DND-41 (cell line): ENCODE data around the gene MIB1.

ENCODE experiments used
- ATAC-seq: fragments of 200-7000 bp; cut with Tn5 transposase; 3 replicates; pipeline ENCODE4 v1.9.1; 2021; ENCODE audit warnings: low read depth; ENCODE audit not compliant: insufficient read depth
- DNase-seq: peaks from one replicate; pipeline ENCODE4 v3.0.0-alpha.2; 2020
- H2AFZ ChIP-seq: 2 replicates; pipeline ENCODE4 v1.6.0; 2012; ENCODE audit warnings: low read depth, low read length
- H3K27ac ChIP-seq: 2 replicates; pipeline ENCODE4 v1.5.1; 2012; ENCODE audit warnings: low read length, inconsistent platforms
- H3K27me3 ChIP-seq: fragments of 200-600 bp; sonication (generic); 2 replicates; pipeline ENCODE4 v1.6.0; 2012; ENCODE audit warnings: low read length, mild to moderate bottlenecking, inconsistent platforms; ENCODE audit not compliant: insufficient read depth, poor library complexity
- H3K36me3 ChIP-seq: 2 replicates; pipeline ENCODE4 v1.5.1; 2012; ENCODE audit warnings: low read length, inconsistent platforms; ENCODE audit not compliant: insufficient read depth
- H3K4me1 ChIP-seq: 2 replicates; pipeline ENCODE4 v1.5.1; 2012; ENCODE audit warnings: mild to moderate bottlenecking, low read length; ENCODE audit not compliant: insufficient read depth
- H3K4me2 ChIP-seq: 2 replicates; pipeline ENCODE4 v1.6.0; 2012; ENCODE audit warnings: mild to moderate bottlenecking, moderate library complexity, low read length, inconsistent platforms; ENCODE audit not compliant: insufficient read depth
- H3K4me3 ChIP-seq, 2 experiments: fragments of 200-600 bp in 1 of 2; shearing (Covaris generic) in 1 of 2; 2 replicates each; pipeline ENCODE4 v1.5.1; 2012 to 2016; ENCODE audit warnings: inconsistent platforms in 2 of 2, low read length in 2 of 2, mild to moderate bottlenecking in 2 of 2, low read depth in 1 of 2, moderate library complexity in 1 of 2
- H3K79me2 ChIP-seq: 2 replicates; pipeline ENCODE4 v1.6.0; 2012; ENCODE audit warnings: low read length, inconsistent platforms; ENCODE audit not compliant: insufficient read depth
- H3K9ac ChIP-seq: 2 replicates; pipeline ENCODE4 v1.6.0; 2012; ENCODE audit warnings: low read depth, mild to moderate bottlenecking, inconsistent platforms, low read length, moderate library complexity
- H3K9me3 ChIP-seq: 2 replicates; pipeline ENCODE4 v1.5.1; 2012; ENCODE audit warnings: low read length, moderate library complexity, mild to moderate bottlenecking, inconsistent platforms; ENCODE audit not compliant: insufficient read depth, severe bottlenecking
- H4K20me1 ChIP-seq: 2 replicates; pipeline ENCODE4 v1.6.0; 2012; ENCODE audit warnings: low read length; ENCODE audit not compliant: insufficient read depth
- EZH2 ChIP-seq: IDR thresholded peaks from 3 replicates; pipeline ENCODE4 v1.6.1; 2012; ENCODE audit warnings: borderline replicate concordance, low read depth, mild to moderate bottlenecking, moderate library complexity, low read length, inconsistent platforms; ENCODE audit not compliant: severe bottlenecking
- TF ChIP-seq, protein P1 (sequence below): IDR thresholded peaks from 2 replicates; pipeline ENCODE4 v1.5.1; 2012; ENCODE audit warnings: borderline replicate concordance, low read length, moderate library complexity, mild to moderate bottlenecking; ENCODE audit not compliant: poor library complexity, severe bottlenecking; ENCODE audit errors: extremely low read depth

The MIB1 gene

DNA sequence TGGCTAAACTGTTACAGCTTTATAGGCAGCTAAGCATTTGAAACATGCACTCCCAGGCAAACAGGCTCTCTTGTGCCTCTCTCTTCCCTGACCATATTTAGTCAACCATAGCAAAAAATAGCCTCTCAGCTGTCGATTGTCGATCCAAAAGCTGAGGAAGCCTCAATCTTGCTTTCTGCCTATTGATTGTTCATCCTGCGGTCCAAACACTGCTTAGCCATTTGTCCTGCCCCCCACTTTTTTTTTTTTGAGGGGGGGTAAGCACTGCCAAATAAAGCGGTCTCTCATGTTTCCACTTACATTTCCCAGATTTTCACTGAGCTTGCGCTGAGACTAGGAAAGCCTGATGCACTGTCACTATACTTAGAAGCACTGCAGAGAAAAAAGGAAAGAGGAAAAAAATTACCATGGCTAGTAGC is 90.8 kb downstream of the MIB1 start:
- Histone ChIP-seq H4K20me1 (no peaks in the 10 kb centered on the region), H3K4me3 (no peak overlapping the region), H3K27ac (no peak overlapping the region), H3K27me3 (no peaks in the 10 kb centered on the region), H3K4me1 (no peaks in the 10 kb centered on the region), H3K4me2 (no peak overlapping the region), H3K9me3 (no peaks in the 10 kb centered on the region), H3K79me2 (no peaks in the 10 kb centered on the region), H3K36me3 (no peaks in the 10 kb centered on the region; the same call in 1 of the 2 replicates), H3K9ac (no peak overlapping the region), H2AFZ (no peak overlapping the region)
- TF ChIP-seq EZH2 = no peak
- TF ChIP-seq, protein P1, sequence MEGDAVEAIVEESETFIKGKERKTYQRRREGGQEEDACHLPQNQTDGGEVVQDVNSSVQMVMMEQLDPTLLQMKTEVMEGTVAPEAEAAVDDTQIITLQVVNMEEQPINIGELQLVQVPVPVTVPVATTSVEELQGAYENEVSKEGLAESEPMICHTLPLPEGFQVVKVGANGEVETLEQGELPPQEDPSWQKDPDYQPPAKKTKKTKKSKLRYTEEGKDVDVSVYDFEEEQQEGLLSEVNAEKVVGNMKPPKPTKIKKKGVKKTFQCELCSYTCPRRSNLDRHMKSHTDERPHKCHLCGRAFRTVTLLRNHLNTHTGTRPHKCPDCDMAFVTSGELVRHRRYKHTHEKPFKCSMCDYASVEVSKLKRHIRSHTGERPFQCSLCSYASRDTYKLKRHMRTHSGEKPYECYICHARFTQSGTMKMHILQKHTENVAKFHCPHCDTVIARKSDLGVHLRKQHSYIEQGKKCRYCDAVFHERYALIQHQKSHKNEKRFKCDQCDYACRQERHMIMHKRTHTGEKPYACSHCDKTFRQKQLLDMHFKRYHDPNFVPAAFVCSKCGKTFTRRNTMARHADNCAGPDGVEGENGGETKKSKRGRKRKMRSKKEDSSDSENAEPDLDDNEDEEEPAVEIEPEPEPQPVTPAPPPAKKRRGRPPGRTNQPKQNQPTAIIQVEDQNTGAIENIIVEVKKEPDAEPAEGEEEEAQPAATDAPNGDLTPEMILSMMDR = no peak
- ATAC-seq (no peak), DNase-seq (no peak)

DNA sequence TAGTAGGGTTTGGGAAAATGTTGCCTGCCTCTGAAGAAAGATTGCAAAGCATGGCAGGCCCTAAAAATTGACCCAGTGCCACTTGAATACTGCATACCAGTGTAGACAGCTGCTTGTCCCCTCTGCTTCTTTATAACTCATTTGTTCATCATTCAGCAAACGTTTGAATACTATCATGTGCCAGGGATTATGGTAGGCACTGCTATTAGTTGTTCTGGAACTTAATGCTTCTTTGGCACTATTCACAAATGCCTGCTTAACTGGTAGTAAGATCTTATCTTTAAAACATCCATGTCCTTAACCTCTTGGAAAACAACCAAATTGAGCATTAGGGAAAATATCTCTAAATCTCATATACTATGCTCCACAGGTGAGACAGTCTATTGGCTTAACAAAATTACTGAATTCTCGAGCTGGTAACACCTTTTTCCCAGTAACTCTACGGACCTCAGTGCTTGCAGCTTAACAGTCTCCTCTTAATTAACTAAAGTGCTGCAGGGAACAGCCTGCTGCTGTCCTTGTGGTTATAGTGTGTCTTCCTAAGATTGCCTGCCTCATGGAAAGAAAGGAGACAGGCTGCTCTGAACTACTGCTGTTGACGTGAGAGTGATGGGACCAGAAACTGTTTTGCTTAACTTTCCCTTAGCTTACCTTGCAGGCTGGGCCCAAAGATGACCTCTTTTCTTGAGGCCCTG is 93.2 kb downstream of the MIB1 start:
- H3K9ac ChIP-seq = no peak overlapping the region
- no peaks in the 10 kb centered on the region for H4K20me1 ChIP-seq
- no peaks in the 10 kb centered on the region for H3K4me1 ChIP-seq
- no peaks in the 10 kb centered on the region for H3K9me3 ChIP-seq
- H2AFZ ChIP-seq = no peak overlapping the region
- peaks cover 9% of the 10 kb centered on the region; the same call in 1 of the 2 replicates for H3K36me3 ChIP-seq
- H3K4me2 ChIP-seq = no peak overlapping the region
- H3K27ac ChIP-seq = no peak overlapping the region
- TF ChIP-seq, protein P1 = no peak
- no peak for TF ChIP-seq EZH2
- ATAC-seq (no peak), DNase-seq (no peak)
- H3K79me2 ChIP-seq = no peaks in the 10 kb centered on the region
- no peaks in the 10 kb centered on the region for H3K27me3 ChIP-seq
- no peak overlapping the region for H3K4me3 ChIP-seq

DNA sequence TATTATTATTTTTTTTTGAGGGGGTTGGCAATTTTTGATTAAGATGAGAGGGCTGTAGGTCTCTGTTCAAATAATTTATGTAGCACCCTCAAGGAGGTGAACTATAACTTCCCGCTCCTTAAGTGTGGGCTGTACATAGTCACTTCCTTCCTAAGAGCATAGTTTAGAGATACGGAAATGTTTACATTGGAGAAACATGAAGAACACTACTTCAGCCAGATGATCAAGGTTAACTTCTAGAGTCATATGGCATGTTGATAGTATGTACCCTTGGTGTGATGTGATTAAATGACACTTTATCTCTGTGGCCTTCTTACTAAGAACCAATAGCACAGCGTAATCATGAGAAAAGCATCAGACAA is 93.7 kb downstream of the MIB1 start:
- H3K27me3 ChIP-seq = no peaks in the 10 kb centered on the region
- H3K9me3 ChIP-seq = no peaks in the 10 kb centered on the region
- TF ChIP-seq EZH2 = no peak
- TF ChIP-seq, protein P1 = no peak
- ATAC-seq (no peak), DNase-seq (no peak)
- H3K4me1 ChIP-seq = no peaks in the 10 kb centered on the region
- H3K79me2 ChIP-seq = no peaks in the 10 kb centered on the region
- no peak overlapping the region for H3K9ac ChIP-seq
- H3K36me3 ChIP-seq = peaks cover 12% of the 10 kb centered on the region; the same call in 1 of the 2 replicates
- H3K4me3 ChIP-seq = no peak overlapping the region
- H3K27ac ChIP-seq = no peak overlapping the region
- H2AFZ ChIP-seq = no peak overlapping the region
- H3K4me2 ChIP-seq = no peak overlapping the region
- H4K20me1 ChIP-seq = no peaks in the 10 kb centered on the region
